ENCODE data around the gene IRF9. TPM values are rescaled to one million over a fixed set of nuclear protein-coding genes. Genes with fewer than 3 reads are reported as not detected.

The IRF9 gene
- total and polyA plus RNA-seq, 2 of the 13 experiments (the other 11 are each of a cell fraction or from before 2014, with no cell fraction given) = 14.9 to 49.7 TPM

DNA sequence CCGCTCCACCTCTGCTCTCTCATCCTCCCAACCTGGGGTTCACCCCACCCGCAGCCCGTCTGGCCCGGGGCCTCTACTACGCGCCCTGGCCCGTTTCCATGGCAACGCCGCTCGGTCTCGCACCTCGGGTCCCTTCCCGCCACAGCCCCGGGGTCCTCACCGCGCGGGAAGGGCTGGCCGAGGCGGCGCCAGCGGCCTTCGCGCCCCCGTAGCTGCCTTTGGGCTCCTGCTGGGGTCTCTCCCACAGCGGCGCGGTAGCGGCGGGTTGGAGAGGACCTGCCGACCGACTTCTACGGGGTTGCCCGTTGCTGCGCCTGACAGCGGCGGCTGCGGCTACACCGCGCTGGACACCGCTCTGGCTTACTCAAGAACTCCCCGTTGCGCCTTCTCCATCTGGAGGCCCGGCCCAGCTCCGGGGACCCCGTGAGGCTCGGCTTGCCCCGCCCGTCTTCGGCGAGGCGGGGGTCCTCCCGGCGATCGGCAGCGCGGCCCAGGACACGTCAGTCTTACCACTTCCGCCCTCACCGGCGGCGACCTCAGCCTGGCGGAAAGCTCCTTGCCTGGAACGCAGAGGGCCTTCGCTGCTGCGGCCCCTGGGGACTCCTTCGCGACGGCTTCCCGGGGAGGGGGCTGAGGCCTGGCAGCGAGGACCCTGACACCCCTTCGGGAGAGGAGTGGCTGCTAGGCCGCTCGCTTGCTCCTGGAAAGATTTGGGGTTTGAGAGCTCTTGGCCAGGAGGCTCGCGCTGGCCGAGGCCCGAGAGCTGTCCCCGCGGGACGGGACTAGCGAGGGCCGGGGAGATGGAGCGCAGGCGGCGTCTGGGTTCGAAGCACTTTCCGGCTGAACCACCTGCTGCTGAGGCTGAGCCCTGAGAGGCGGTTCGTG lies 34.4 kb downstream of the IRF9 start, which contains the start of gene TM9SF1 (continued):
- peak; percentile 99 to 100 for TF ChIP-seq HMGXB4 (CRISPR knock-in tag; IDR thresholded peaks at IDR 0.05; ENCODE audit: borderline replicate concordance in 1 of 2, low read depth in 1 of 2)
- peak; percentile 89 for TF ChIP-seq MTF1 (CRISPR knock-in tag; IDR thresholded peaks at IDR 0.05)
- TF ChIP-seq YY1 (IDR thresholded peaks at IDR 0.05; ENCODE audit: insufficient read depth, insufficient replicate concordance, low read depth, low read length) = peak; percentile 87
- TF ChIP-seq TBL1XR1 (IDR thresholded peaks at IDR 0.05; ENCODE audit: borderline replicate concordance, low read length, partially characterized antibody) = no peak
- TF ChIP-seq ZNF563 (CRISPR knock-in tag; IDR thresholded peaks at IDR 0.05) = peak; percentile 100
- peak; percentile 87 for TF ChIP-seq TEF (CRISPR knock-in tag; IDR thresholded peaks at IDR 0.05)
- no peak for TF ChIP-seq NAIF1 (CRISPR knock-in tag; IDR thresholded peaks at IDR 0.05; ENCODE audit: borderline replicate concordance)
- TF ChIP-seq ZNF576 (CRISPR knock-in tag; IDR thresholded peaks at IDR 0.05) = peak; percentile 86
- no peak; the same call in none of the 2 replicates for TF ChIP-seq AHR (CRISPR knock-in tag; IDR thresholded peaks at IDR 0.05)
- TF ChIP-seq RFX5 (IDR thresholded peaks at IDR 0.05; ENCODE audit: low read depth, low read length) = 0 out of 2 replicates have a peak, but pooled peaks have one; percentile 42
- TF ChIP-seq, protein P1, sequence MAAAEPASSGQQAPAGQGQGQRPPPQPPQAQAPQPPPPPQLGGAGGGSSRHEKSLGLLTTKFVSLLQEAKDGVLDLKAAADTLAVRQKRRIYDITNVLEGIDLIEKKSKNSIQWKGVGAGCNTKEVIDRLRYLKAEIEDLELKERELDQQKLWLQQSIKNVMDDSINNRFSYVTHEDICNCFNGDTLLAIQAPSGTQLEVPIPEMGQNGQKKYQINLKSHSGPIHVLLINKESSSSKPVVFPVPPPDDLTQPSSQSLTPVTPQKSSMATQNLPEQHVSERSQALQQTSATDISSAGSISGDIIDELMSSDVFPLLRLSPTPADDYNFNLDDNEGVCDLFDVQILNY (CRISPR knock-in tag; conservative IDR thresholded peaks at IDR 0.05) = peak; percentile 93
- TF ChIP-seq, protein P2, sequence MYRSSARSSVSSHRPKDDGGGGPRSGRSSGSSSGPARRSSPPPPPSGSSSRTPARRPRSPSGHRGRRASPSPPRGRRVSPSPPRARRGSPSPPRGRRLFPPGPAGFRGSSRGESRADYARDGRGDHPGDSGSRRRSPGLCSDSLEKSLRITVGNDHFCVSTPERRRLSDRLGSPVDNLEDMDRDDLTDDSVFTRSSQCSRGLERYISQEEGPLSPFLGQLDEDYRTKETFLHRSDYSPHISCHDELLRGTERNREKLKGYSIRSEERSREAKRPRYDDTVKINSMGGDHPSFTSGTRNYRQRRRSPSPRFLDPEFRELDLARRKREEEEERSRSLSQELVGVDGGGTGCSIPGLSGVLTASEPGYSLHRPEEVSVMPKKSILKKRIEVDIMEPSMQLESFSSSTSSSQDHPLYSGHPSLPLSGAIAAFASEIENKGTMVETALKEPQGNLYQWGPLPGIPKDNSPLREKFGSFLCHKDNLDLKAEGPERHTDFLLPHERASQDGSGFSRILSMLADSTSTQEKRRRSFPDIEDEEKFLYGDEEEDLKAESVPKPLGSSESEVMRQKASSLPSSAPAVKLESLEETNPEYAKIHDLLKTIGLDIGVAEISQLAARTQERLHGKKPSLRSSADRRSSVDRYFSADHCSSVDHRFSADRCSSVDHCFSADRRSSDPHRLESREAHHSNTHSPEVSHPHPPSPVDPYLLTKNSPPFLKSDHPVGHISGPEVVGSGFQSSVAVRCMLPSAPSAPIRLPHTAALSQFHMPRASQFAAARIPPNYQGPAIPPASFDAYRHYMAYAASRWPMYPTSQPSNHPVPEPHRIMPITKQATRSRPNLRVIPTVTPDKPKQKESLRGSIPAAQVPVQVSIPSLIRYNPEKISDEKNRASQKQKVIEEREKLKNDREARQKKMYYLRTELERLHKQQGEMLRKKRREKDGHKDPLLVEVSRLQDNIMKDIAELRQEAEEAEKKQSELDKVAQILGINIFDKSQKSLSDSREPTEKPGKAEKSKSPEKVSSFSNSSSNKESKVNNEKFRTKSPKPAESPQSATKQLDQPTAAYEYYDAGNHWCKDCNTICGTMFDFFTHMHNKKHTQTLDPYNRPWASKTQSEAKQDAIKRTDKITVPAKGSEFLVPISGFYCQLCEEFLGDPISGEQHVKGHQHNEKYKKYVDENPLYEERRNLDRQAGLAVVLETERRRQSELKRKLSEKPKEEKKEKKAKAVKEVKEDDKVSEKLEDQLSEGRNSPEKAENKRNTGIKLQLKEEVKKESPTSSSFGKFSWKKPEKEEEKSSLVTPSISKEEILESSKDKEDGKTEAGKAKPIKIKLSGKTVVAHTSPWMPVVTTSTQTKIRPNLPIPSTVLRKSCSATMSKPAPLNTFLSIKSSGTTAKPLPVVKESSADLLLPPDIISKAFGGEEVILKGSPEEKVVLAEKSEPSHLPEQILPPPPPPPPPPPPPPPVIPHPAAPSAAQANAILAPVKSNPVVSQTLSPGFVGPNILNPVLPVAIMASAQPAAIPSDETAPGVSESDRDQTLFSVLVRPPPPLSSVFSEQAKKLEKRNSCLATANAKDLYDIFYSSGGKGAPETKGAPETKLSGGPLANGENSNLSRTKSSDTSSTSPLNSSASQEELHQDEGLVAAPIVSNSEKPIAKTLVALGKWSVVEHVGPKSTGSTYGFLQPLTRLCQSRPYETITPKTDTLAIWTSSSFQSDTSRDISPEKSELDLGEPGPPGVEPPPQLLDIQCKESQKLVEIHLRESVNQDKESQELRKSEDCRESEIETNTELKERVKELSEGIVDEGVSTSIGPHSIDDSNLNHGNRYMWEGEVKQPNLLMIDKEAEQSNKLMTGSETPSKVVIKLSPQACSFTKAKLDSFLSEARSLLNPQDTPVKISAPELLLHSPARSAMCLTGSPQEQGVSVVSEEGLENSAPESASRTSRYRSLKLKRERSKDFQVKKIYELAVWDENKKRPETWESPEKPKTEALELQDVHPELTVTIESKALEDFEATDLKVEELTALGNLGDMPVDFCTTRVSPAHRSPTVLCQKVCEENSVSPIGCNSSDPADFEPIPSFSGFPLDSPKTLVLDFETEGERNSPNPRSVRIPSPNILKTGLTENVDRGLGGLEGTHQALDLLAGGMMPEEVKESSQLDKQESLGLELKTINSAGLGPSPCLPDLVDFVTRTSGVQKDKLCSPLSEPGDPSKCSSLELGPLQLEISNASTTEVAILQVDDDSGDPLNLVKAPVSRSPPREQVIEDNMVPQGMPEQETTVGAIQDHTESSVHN (CRISPR knock-in tag; IDR thresholded peaks at IDR 0.05) = peak; percentile 98; the same call in 1 of the 2 replicates
- TF ChIP-seq ZNF350 (CRISPR knock-in tag; IDR thresholded peaks at IDR 0.05; ENCODE audit: borderline replicate concordance, low read depth) = peak; percentile 100; the same call in 1 of the 2 replicates
- no peak for TF ChIP-seq SMC3 (IDR thresholded peaks at IDR 0.05; ENCODE audit: low read length)
- TF ChIP-seq ZNF776 (CRISPR knock-in tag; IDR thresholded peaks at IDR 0.05) = peak; percentile 95
- TF ChIP-seq KAT7 (CRISPR knock-in tag; IDR thresholded peaks at IDR 0.05; ENCODE audit: borderline replicate concordance) = peak; percentile 97

Data from HepG2 (cell line).